HEK293 (cell line): ENCODE results near the gene CD37.
"Not testable (repeated sequence)": the region's sequence is repeated elsewhere in the genome, so short reads cannot be mapped to it uniquely, and the experiment has no call there.

Source experiments
- CTCF ChIA-PET: fragments of 350-600 bp; formaldehyde crosslinking; extraction: SDS; loops from one replicate; lab custom pipeline; 2021; ENCODE audit warnings: antibody characterized with exemption; lab: Yijun Ruan, JAX
- POLR2A ChIA-PET: fragments of 300-600 bp; formaldehyde crosslinking; extraction: SDS; loops from one replicate; lab custom pipeline; 2020; ENCODE audit warnings: antibody characterized with exemption, inconsistent platforms; lab: Yijun Ruan, JAX
- H3K27ac ChIP-seq: fragments of 200-500 bp; sonication (Bioruptor generic); 2 replicates; pipeline ENCODE4 v1.5.1; 2014; ENCODE audit warnings: low read depth, low read length, control low read depth, inconsistent platforms; ENCODE audit errors: extremely low read depth
- H3K36me3 ChIP-seq, 2 experiments: fragments of 200-500 bp in 1 of 2; sonication (Bioruptor generic) in 1 of 2; 1 replicate in 1 of 2; 2 replicates in 1 of 2; pipeline ENCODE4 v1.5.1; 2014 to 2017; ENCODE audit warnings: inconsistent platforms in 2 of 2, low read length in 2 of 2; ENCODE audit not compliant: control insufficient read depth in 2 of 2, insufficient read depth in 1 of 2
- H3K4me1 ChIP-seq: fragments of 200-500 bp; sonication (Bioruptor generic); 2 replicates; pipeline ENCODE4 v1.5.1; 2014; ENCODE audit warnings: mild to moderate bottlenecking, low read length, inconsistent platforms; ENCODE audit not compliant: control insufficient read depth, insufficient read depth
- H3K4me3 ChIP-seq: 2 replicates; pipeline ENCODE4 v1.5.1; 2011; ENCODE audit warnings: low read depth, mild to moderate bottlenecking, control low read depth, low read length, moderate library complexity
- H3K9me3 ChIP-seq: fragments of 200-500 bp; sonication (Bioruptor generic); 2 replicates; pipeline ENCODE4 v1.5.1; 2014; ENCODE audit warnings: low read depth, low read length, inconsistent platforms; ENCODE audit not compliant: control insufficient read depth, insufficient read depth
- GFI1B ChIP-seq: fragments of 450-650 bp; formaldehyde crosslinking; IDR thresholded peaks from 2 replicates; pipeline ENCODE4 v1.5.1; 2016; ENCODE audit warnings: missing biosample characterization, missing genetic modification characterization
- GLIS2 ChIP-seq: fragments of 450-650 bp; formaldehyde crosslinking; IDR thresholded peaks from 2 replicates; pipeline ENCODE4 v1.5.1; 2016; ENCODE audit warnings: missing biosample characterization, missing genetic modification characterization
- KLF10 ChIP-seq: fragments of 450-650 bp; IDR thresholded peaks from 2 replicates; pipeline ENCODE4 v1.5.1; 2018; ENCODE audit warnings: missing biosample characterization, mild to moderate bottlenecking, missing genetic modification characterization
- PRDM1 ChIP-seq: fragments of 450-650 bp; formaldehyde crosslinking; IDR thresholded peaks from 2 replicates; pipeline ENCODE4; 2016; ENCODE audit warnings: missing biosample characterization, missing genetic modification characterization
- SCRT2 ChIP-seq: fragments of 450-650 bp; formaldehyde crosslinking; IDR thresholded peaks from 2 replicates; pipeline ENCODE4 v1.5.1; 2016; ENCODE audit warnings: missing biosample characterization, missing genetic modification characterization
- YY2 ChIP-seq: fragments of 450-650 bp; formaldehyde crosslinking; IDR thresholded peaks from 2 replicates; pipeline ENCODE4 v1.5.1; 2016; ENCODE audit warnings: missing biosample characterization, missing genetic modification characterization
- ZBTB21 ChIP-seq: fragments of 450-650 bp; formaldehyde crosslinking; IDR thresholded peaks from 2 replicates; pipeline ENCODE4 v1.5.1; 2017; ENCODE audit warnings: missing biosample characterization, missing genetic modification characterization
- ZNF10 ChIP-seq: fragments of 450-650 bp; formaldehyde crosslinking; IDR thresholded peaks from 2 replicates; pipeline ENCODE4 v1.5.1; 2017; ENCODE audit warnings: missing biosample characterization, missing genetic modification characterization
- ZNF121 ChIP-seq: fragments of 450-650 bp; formaldehyde crosslinking; IDR thresholded peaks from 2 replicates; pipeline ENCODE4 v1.5.1; 2016; ENCODE audit warnings: missing biosample characterization, missing genetic modification characterization
- ZNF157 ChIP-seq: fragments of 450-650 bp; formaldehyde crosslinking; IDR thresholded peaks from 2 replicates; pipeline ENCODE4 v1.5.1; 2016; ENCODE audit warnings: missing biosample characterization, missing genetic modification characterization
- ZNF266 ChIP-seq: fragments of 450-650 bp; formaldehyde crosslinking; IDR thresholded peaks from 2 replicates; pipeline ENCODE4 v1.5.1; 2016; ENCODE audit warnings: missing biosample characterization, missing genetic modification characterization, low read depth
- ZNF354C ChIP-seq: fragments of 450-650 bp; formaldehyde crosslinking; IDR thresholded peaks from 2 replicates; pipeline ENCODE4 v1.5.1; 2016; ENCODE audit warnings: missing biosample characterization, missing genetic modification characterization, low read depth, borderline replicate concordance
- ZNF521 ChIP-seq: fragments of 450-650 bp; formaldehyde crosslinking; IDR thresholded peaks from 2 replicates; pipeline ENCODE4 v1.5.1; 2017; ENCODE audit warnings: missing biosample characterization, mild to moderate bottlenecking, missing genetic modification characterization
- ZNF670 ChIP-seq: fragments of 450-650 bp; formaldehyde crosslinking; IDR thresholded peaks from 2 replicates; pipeline ENCODE4 v1.5.1; 2016; ENCODE audit warnings: missing biosample characterization, missing genetic modification characterization, low read depth
- ZNF76 ChIP-seq: fragments of 450-650 bp; formaldehyde crosslinking; IDR thresholded peaks from 2 replicates; pipeline ENCODE4; 2016; ENCODE audit warnings: low read depth, missing biosample characterization, missing genetic modification characterization, borderline replicate concordance
- ZNF785 ChIP-seq: fragments of 450-650 bp; formaldehyde crosslinking; IDR thresholded peaks from 2 replicates; pipeline ENCODE4 v1.5.1; 2016; ENCODE audit warnings: missing biosample characterization, missing genetic modification characterization
- ZNF791 ChIP-seq: fragments of 450-650 bp; formaldehyde crosslinking; IDR thresholded peaks from 2 replicates; pipeline ENCODE4 v1.5.1; 2016; ENCODE audit warnings: missing biosample characterization, missing genetic modification characterization
- ZNF843 ChIP-seq: fragments of 450-650 bp; formaldehyde crosslinking; IDR thresholded peaks from 2 replicates; pipeline ENCODE4 v1.5.1; 2016; ENCODE audit warnings: missing biosample characterization, missing genetic modification characterization
- ZSCAN5A ChIP-seq: fragments of 450-650 bp; formaldehyde crosslinking; IDR thresholded peaks from 2 replicates; pipeline ENCODE4 v1.5.1; 2016; ENCODE audit warnings: missing biosample characterization, missing genetic modification characterization
- TF ChIP-seq, protein P1 (sequence below): fragments of 450-650 bp; formaldehyde crosslinking; IDR thresholded peaks from 2 replicates; pipeline ENCODE4 v1.5.1; 2016; ENCODE audit warnings: missing biosample characterization, missing genetic modification characterization
- TF ChIP-seq, protein P2 (sequence below): fragments of 450-650 bp; formaldehyde crosslinking; IDR thresholded peaks from 2 replicates; pipeline ENCODE4 v1.5.1; 2016; ENCODE audit warnings: missing biosample characterization, missing genetic modification characterization

CD37 gene

GRCh38 chr19:49327878-49328544 lies 7.2 kb upstream of the CD37 start:
- no peaks in the 10 kb centered on the region for H3K9me3 ChIP-seq
- H3K4me3 ChIP-seq, result no peak overlapping the region
- peaks cover 0 to 4% of the 10 kb centered on the region in 2 experiments; a peak in 2 of 3 replicates for H3K36me3 ChIP-seq
- no peak overlapping the region for H3K27ac ChIP-seq
- POLR2A ChIA-PET, result no interaction called here
- CTCF ChIA-PET, result interaction anchor here (0.6 to 5.8 kb wide), 21 partner anchors 9 to 1210 kb away, joined by 3 to 36 read pairs (median 4); no protein-coding TSS in a partner anchor
- H3K4me1 ChIP-seq, result no peaks in the 10 kb centered on the region
- no peak for TF ChIP-seq ZNF785
- TF ChIP-seq ZNF670 (tag by site-specific recombination), result no peak
- TF ChIP-seq PRDM1 (tag by site-specific recombination), result peak; percentile 53; the same call in 1 of the 2 replicates
- TF ChIP-seq, all 188 proteins: peak for 1

DNA sequence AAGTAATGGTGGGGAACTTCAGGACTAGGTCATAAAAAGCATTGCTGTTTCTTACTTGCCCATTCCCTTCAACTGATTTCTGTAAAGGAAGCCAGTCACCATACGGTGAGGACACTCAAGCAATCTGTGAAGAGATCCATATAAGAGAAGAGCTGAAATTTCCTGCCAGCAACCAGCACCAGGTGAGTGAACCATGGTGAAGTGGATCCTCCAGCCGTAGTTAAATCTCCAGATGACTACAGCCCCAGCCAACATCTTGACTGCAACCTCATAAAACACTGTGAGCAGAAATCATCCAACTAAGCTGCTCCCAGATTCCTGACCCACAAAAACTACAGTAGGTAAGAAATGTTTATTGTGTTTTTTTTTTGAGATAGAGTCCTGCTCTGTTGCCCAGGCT lies 6.5 kb upstream of the CD37 start:
- ChIA-PET POLR2A (no interaction called here), CTCF (interaction anchor here (0.5 to 5.8 kb wide), 8 partner anchors 11 to 514 kb away, joined by 3 to 36 read pairs (median 3); no protein-coding TSS in a partner anchor)
- TF ChIP-seq GLIS2 (tag by site-specific recombination) (no peak), ZNF10 (tag by site-specific recombination) (peak; percentile 12; the same call in 1 of the 2 replicates)
- Histone ChIP-seq H3K36me3 (peaks cover 0 to 4% of the 10 kb centered on the region in 2 experiments; a peak in 2 of 3 replicates), H3K4me3 (no peak overlapping the region), H3K27ac (no peak overlapping the region), H3K4me1 (no peaks in the 10 kb centered on the region), H3K9me3 (no peaks in the 10 kb centered on the region)

DNA sequence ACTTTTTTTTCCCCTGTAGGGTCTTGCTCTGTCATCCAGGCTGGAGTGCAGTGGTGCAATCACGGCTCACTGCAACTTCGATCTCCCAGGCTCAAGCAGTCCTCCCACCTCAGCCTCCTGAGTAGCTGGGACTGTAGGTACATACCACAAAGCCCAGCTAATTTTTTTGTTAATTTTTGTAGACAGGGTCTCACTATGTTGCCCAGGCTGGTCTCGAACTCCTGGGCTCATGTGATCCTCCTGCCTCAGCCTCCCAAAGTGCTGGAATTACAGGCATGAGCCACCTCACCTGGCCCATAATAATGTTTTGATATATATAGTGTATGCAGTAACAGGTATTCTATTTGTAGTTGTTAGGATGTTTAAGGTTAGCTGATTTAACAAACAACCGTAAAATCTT lies 4.0 kb upstream of the CD37 start:
- H3K9me3 ChIP-seq, H3K36me3 ChIP-seq, H3K27ac ChIP-seq, POLR2A ChIA-PET, H3K4me1 ChIP-seq, H3K4me3 ChIP-seq: not testable (repeated sequence)
- TF ChIP-seq SCRT2 (tag by site-specific recombination) (peak; percentile 70; the same call in 1 of the 2 replicates), ZNF121 (tag by site-specific recombination) (peak; percentile 81; the same call in 1 of the 2 replicates)
- CTCF ChIA-PET, result interaction anchor here (0.5 to 5.8 kb wide), 10 partner anchors 16 to 280 kb away, joined by 3 to 36 read pairs (median 4); no protein-coding TSS in a partner anchor

DNA sequence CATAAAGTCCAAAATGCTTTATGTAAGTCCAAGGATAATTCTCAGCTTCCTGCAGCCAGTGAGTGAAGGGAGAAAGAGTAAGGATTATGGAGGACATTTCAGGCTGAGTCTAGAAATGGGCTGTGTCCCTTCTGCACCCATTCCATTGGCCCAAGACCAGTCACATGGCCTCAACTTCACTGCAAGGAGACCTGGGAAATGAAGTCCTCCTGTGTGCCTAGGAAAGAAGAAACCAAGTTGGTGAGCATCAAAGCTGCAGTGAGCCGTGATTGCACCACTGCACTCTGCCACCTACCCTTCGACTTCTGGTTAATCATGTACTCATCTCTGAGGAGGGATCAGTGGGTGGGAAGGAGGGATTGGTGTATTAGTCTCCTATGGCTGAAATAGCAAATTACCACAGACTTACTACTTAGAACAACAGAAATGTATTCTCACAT lies 3.6 kb upstream of the CD37 start:
- H3K4me1 ChIP-seq, result no peaks in the 10 kb centered on the region
- POLR2A ChIA-PET, result no interaction called here
- H3K9me3 ChIP-seq, result no peaks in the 10 kb centered on the region
- peaks cover 0 to 4% of the 10 kb centered on the region in 2 experiments; a peak in 2 of 3 replicates for H3K36me3 ChIP-seq
- no peak overlapping the region for H3K27ac ChIP-seq
- H3K4me3 ChIP-seq, result no peak overlapping the region
- CTCF ChIA-PET, result interaction anchor here (0.5 to 5.8 kb wide), 9 partner anchors 15 to 117 kb away, joined by 3 to 36 read pairs (median 4); no protein-coding TSS in a partner anchor
- TF ChIP-seq KLF10 (tag by site-specific recombination) (peak; percentile 98), ZNF354C (tag by site-specific recombination) (no peak), ZNF10 (tag by site-specific recombination) (no peak), ZBTB21 (tag by site-specific recombination) (no peak), ZNF157 (no peak), ZNF843 (tag by site-specific recombination) (no peak), ZNF76 (no peak), YY2 (tag by site-specific recombination) (no peak), ZSCAN5A (tag by site-specific recombination) (no peak), ZNF266 (no peak), ZNF521 (tag by site-specific recombination) (no peak), ZNF791 (tag by site-specific recombination) (no peak), GFI1B (tag by site-specific recombination) (no peak)
- TF ChIP-seq, protein P1, sequence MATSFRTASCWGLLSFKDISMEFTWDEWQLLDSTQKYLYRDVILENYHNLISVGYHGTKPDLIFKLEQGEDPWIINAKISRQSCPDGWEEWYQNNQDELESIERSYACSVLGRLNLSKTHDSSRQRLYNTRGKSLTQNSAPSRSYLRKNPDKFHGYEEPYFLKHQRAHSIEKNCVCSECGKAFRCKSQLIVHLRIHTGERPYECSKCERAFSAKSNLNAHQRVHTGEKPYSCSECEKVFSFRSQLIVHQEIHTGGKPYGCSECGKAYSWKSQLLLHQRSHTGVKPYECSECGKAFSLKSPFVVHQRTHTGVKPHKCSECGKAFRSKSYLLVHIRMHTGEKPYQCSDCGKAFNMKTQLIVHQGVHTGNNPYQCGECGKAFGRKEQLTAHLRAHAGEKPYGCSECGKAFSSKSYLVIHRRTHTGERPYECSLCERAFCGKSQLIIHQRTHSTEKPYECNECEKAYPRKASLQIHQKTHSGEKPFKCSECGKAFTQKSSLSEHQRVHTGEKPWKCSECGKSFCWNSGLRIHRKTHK (tag by site-specific recombination), result no peak
- TF ChIP-seq, protein P2, sequence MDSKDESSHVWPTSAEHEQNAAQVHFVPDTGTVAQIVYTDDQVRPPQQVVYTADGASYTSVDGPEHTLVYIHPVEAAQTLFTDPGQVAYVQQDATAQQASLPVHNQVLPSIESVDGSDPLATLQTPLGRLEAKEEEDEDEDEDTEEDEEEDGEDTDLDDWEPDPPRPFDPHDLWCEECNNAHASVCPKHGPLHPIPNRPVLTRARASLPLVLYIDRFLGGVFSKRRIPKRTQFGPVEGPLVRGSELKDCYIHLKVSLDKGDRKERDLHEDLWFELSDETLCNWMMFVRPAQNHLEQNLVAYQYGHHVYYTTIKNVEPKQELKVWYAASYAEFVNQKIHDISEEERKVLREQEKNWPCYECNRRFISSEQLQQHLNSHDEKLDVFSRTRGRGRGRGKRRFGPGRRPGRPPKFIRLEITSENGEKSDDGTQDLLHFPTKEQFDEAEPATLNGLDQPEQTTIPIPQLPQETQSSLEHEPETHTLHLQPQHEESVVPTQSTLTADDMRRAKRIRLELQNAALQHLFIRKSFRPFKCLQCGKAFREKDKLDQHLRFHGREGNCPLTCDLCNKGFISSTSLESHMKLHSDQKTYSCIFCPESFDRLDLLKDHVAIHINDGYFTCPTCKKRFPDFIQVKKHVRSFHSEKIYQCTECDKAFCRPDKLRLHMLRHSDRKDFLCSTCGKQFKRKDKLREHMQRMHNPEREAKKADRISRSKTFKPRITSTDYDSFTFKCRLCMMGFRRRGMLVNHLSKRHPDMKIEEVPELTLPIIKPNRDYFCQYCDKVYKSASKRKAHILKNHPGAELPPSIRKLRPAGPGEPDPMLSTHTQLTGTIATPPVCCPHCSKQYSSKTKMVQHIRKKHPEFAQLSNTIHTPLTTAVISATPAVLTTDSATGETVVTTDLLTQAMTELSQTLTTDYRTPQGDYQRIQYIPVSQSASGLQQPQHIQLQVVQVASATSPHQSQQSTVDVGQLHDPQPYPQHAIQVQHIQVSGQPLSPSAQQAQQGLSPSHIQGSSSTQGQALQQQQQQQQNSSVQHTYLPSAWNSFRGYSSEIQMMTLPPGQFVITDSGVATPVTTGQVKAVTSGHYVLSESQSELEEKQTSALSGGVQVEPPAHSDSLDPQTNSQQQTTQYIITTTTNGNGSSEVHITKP (tag by site-specific recombination), result peak; percentile 69
